Astrocyte of the spinal cord (primary cell): ENCODE results near the gene MTCH1.
"Not testable (repeated sequence)": the region's sequence is repeated elsewhere in the genome, so short reads cannot be mapped to it uniquely, and the experiment has no call there.

Experiments used
- DNase-seq: peaks from one replicate; pipeline ENCODE4 v3.0.0; 2011; ENCODE audit warnings: low read depth, low spot score
- H3K4me3 ChIP-seq: 2 replicates; pipeline ENCODE4 v1.5.1; 2011; ENCODE audit warnings: low read depth, mild to moderate bottlenecking, low read length, moderate library complexity
- in situ Hi-C: cut with HindIII; loops from 2 replicates; pipeline ENCODE4 v1.10.0; 2017; ENCODE audit warnings: low sequenced_read_pairs
- TF ChIP-seq, protein P1 (sequence below): IDR thresholded peaks from 2 replicates; pipeline ENCODE4 v1.5.1; 2012; ENCODE audit warnings: low read depth, mild to moderate bottlenecking, low read length, inconsistent platforms

MTCH1 gene

DNA sequence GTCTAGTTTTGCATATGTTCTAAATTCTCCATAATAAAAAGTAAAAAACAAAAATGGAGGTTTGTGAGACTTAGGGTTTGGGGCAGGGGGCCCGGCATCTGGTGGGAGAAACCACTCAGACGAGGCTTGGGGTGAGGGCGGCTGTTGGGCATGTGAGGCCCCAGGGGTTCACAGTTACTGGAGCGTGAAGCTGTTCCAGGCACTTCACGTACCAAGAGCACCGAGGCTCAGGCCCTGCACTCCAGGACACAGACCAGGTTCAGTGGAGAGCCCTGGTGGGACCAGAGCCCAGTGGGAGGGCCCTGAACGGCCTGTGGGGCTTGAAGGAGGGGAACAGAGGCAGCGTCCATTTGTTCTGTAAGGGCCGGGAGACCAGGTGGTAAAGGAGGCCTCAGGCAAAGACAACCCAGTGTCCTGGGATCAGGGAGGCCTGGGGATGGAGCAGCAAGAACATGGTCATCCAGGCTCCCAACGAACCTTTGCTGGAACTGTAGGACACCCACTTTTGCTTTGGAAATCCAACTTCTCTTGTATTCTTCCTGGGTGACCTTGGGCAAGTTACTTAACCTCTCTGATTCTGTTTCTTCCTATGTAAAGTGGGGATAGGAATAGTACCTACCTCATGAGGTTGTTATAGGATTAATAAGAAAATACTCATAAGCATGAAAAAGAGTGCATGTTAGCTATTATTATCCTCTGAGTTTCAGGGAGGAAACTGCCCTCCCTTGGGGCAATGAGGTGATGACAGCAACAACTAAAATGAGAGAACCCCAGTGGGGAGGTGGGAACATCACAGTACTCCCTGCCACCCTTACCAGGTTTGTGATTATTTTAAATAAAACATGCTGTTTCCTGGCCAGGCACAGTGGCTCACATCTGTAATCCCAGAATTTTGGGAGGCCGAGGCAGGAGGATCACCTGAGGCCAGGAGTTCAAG, 18.3 kb upstream of the MTCH1 start:
- DNase-seq = no peak
- TF ChIP-seq, protein P1, sequence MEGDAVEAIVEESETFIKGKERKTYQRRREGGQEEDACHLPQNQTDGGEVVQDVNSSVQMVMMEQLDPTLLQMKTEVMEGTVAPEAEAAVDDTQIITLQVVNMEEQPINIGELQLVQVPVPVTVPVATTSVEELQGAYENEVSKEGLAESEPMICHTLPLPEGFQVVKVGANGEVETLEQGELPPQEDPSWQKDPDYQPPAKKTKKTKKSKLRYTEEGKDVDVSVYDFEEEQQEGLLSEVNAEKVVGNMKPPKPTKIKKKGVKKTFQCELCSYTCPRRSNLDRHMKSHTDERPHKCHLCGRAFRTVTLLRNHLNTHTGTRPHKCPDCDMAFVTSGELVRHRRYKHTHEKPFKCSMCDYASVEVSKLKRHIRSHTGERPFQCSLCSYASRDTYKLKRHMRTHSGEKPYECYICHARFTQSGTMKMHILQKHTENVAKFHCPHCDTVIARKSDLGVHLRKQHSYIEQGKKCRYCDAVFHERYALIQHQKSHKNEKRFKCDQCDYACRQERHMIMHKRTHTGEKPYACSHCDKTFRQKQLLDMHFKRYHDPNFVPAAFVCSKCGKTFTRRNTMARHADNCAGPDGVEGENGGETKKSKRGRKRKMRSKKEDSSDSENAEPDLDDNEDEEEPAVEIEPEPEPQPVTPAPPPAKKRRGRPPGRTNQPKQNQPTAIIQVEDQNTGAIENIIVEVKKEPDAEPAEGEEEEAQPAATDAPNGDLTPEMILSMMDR = no peak
- no peak overlapping the region for H3K4me3 ChIP-seq
- in situ Hi-C loops = no loop called here

DNA sequence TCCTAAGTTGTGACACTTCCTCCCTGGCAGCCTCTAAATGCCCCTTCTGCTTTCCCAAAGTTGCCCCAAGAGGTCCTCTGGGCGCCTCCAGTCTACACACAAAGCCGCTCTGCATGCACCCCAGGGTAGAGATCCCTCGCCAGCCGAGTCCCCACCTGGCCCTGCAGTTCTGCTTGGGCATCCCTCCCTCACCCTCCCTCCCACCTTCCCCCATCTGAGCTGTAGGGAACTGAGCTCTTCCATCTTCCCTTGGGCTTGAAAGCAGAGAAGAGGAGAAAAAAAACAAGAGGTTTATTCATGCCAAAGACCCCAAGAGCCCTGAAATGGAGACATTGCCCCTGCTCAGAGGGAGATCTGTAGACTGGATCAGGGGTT, 13.7 kb upstream of the MTCH1 start:
- no peak overlapping the region for H3K4me3 ChIP-seq
- DNase-seq = no peak
- TF ChIP-seq, protein P1 = no peak
- in situ Hi-C loops = no loop called here

DNA sequence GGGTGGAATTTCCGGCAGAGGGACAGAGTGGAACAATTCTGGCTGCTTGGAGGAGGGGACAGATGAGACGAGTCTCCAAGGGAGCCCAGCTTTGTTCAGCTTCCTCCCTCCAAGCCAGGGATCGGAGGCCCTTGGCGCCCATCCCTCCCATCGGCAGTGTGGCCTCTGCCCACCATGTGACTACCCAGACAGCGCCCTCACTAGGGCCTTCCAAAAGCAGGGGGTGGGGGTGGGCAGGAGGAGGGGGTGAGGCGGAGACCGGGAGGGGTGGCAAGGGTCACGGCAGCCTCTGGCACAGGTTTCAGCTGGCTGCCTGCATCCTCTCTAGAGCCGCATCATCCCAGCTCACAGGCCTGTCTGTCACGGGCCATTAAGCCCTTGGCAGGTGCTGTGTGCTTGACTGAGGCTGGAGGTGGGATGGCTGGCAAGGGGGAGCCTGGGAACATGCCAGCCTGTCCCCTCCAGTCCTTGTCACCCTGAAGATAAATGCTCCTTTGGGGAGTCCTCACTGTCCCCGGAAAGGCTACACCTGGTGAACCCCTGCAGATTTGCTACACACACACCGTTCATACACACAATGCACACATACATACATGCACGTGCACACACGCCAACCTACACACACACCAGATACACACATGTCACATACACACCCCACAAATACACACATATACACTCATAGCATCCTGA, 13.2 kb upstream of the MTCH1 start:
- in situ Hi-C loops = no loop called here
- DNase-seq = no peak
- TF ChIP-seq, protein P1 = no peak
- no peak overlapping the region for H3K4me3 ChIP-seq

DNA sequence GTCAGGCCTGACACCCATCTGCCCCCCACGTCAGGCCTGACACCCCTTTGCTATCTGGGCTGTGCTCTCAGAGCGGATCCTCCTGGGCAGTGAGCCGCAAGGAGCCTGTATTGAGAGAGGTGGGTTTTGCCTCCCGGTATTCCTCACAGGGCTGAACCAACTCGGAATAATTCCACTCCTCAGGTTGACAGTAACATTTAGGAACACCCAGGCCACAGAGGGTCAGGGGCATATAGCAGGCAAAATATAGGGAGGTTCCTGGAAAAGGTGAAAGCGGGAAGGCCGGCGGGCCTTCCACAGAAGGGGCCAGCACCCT, 12.7 kb upstream of the MTCH1 start:
- in situ Hi-C loops = no loop called here
- DNase-seq = no peak
- TF ChIP-seq, protein P1 = no peak
- no peak overlapping the region for H3K4me3 ChIP-seq

DNA sequence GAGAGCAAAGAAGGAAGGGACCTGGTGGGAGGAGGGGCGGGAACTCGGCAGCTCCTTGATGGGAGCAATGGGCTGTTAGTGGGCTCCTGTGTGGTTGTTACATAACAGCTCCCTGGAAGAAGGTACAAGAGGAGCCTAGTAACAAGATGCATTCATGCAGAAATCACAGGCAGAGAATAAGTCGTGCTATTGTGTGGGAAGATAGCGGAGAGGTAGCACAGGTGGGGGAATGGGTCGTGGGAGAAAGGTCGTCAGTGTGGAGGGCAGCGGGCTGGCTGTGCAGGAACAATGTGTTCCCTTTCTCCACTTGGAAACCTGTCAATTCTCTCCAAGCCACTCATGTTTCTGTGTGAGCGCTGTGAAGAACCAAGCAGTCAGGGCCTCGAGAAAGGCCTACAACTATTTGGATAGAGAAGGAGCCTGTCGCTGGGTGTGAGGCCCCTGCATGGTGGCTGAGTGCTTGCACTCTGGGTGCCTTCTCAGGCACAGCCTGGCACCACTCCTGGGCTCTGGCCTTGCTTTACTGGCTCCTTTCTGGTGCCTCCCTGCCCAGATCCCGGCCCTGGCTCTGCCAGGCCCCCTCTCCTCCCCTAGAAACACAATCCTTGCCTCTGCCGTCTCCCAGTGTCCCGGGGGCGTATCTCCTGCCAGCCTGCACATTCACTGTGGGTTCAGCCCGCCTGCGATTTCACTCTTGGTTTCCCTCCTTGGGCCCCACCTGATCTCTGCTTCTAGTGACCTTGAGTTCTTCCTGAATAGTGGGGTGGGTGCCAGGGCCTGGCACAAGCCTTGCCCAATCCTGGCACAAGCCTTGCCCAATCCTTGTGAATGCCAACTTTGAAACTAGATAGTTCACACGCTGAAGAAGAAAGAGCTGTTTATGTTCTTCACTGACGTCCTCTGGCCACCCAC, 12.1 kb upstream of the MTCH1 start:
- TF ChIP-seq, protein P1 = no peak
- DNase-seq = no peak
- in situ Hi-C loops = no loop called here
- H3K4me3 ChIP-seq = no peak overlapping the region

DNA sequence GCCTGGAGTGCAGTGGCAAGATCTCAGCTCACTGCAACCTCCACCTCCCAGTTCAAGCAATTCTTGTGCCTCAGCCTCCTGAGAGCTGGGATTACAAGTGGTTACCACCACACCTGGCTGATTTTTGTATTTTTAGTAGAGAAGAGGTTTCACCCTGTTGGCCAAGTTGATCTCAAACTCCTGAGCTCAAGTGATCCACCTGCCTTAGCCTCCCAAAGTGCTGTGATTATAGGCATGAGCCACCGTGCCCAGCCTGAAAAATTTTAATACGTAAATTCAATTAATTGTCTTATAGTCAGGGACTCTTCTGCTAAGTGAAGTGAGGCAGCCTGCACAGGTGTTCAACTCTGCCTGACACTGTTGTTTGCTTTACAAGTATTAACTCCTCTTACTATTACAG, 4.4 kb upstream of the MTCH1 start:
- DNase-seq, H3K4me3 ChIP-seq, in situ Hi-C loops: not testable (repeated sequence)
